GM18502 (cell line): ENCODE measurements around the gene COL20A1.

ENCODE experiments used
- ATAC-seq: cut with Tn5 transposase; IDR thresholded peaks from one replicate; pipeline ENCODE4 v1.9.1; 2021; ENCODE audit warnings: mild to moderate bottlenecking; ENCODE audit not compliant: unreplicated experiment, poor library complexity

The COL20A1 gene

DNA sequence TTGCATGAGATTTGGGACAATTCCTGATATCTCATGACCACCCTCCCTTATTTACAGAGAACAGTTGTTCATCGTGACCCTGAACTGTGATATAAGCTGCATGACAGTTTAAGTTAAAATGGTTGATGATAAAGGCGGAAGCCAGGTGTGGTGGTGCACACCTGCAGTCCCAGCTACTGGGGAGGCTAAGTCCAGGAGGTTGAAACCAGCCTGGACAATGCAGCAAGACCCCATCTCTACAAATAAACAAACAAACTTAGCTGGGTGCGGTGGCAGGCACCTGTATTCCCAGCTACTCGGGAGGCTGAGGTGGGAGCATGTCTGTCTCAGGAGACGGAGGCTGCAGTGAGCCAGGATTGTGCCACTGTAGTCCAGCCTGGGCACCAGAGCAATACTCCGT, 24.1 kb downstream of the COL20A1 start:
- no peak for ATAC-seq

DNA sequence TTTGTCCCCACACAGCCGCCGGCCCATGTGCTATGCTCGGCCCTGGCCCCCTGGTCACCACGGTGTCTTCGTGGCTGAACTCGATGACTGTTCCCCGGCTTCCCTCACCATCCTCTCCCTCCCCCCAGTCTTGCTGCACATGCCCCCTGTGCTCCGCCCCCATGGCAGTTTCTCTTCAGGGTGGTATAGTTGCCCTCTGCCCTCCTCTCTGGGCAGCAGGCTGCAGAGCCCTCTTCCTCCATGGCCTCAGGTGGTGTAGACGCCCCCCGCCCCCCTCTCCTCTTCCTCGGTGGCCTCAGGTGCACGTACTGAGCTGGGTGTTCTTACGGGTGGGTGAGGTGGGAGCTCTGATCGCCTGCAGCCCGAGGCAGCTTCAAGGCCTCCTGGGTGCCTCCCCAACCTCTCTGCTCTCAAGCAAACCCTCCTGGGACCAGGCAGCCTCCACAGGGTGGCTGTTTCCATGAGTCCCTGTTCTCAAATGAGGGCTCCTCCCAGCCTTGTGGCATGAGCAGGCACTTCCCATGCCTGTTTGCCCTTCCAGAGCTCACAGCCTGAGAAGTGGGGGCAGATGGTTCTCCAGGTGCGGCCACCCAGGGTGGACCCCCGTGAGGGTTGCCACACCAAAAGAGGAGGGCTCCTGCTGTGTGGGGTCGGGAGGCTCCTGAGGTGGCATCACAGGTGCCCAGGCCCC, 24.8 kb downstream of the COL20A1 start:
- no peak for ATAC-seq

DNA sequence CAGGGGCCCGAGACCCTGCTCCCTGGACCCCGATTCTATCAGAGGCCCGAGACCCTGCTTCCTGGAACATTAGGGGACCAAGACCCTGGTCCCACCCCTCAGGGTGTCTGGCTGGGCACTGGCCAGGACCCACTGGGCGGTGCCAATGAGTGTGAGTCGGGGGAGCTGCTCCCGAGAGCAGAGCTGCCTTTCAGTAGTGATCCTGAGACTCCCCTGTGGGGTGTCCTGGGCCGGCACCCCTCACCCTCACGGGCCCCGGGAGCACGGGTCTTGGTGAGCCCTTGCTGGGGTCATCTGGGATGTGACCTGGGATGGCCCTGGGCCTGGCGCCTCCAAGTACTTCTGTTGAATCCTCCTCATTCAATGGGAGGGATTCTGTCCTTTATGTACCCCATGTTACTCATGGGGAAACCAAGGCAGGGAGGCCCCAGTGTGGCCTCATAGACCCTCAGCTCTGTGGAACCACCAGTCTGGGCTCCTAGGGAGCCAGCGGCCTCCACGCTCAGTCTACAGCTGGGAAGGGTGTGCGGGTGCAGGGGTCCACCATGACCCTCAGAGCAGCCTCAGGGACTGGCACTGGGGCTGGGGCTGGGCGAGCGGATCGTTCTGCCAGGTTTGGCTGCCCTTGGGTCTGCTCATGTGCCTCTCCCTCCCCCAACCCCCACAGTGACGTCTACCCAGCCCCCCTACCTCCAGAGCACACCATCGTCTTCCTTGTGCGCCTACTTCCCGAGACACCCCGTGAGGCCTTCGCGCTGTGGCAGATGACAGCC, 25.6 kb downstream of the COL20A1 start:
- no peak for ATAC-seq

DNA sequence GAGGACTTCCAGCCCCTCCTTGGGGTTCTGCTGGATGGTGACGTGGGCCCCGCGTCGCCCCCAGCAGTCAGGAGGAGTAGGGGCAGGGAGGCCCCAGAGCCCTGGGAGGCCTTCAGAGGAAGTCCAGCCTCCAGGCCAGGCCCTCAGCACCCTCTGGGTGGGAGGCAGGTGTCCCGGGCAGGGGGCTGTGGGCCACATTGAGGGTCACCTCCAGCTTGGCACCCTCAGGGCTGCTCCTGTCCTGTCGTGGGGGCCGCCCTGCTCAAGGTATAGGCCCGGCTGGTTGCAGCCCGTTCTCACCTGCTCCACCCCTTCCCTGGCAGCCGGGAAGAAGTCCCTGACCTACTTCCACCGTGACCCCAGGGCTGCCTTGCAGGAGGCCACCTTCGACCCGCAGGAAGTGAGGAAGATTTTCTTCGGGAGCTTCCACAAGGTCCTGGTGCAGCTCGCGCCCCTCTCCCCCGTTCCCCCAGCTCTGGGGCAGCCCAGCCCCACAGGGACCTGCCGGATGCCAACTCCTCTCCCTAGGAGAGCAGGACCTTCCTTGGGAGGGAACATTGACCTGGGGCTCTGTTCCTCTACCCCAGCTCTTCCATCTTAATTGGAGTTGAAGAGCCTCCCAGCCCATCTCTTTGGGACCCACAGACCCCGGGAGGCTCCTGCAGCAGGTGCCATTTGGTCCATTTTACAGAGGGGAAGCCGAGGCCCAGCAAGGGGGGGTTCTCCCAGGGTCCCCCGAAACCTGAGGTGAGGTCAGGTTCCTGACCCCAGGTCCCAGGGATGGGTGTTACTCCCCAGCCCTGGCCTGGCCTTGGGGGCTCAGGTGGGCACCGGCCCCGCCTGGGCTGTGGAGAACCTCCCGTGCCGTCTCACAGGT, 26.4 kb downstream of the COL20A1 start:
- ATAC-seq = no peak

DNA sequence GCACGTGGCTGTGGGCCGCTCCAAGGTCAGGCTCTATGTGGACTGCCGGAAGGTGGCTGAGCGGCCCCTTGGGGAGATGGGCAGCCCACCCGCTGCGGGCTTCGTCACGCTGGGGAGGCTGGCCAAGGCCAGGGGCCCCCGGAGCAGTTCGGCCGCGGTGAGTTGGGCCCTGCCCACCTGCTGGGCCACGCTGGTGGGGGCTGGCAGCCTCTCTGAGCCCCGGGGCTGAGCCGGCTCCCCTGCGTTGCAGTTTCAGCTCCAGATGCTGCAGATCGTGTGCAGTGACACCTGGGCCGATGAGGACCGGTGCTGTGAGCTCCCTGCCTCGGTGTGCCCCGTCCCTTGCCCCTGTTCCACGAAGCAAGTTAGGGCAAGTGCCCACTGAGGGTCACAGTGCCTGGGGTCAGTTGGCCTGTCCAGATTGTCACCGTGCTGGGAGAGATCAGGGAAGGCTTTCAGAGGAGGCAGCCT, 27.1 kb downstream of the COL20A1 start:
- no peak for ATAC-seq

DNA sequence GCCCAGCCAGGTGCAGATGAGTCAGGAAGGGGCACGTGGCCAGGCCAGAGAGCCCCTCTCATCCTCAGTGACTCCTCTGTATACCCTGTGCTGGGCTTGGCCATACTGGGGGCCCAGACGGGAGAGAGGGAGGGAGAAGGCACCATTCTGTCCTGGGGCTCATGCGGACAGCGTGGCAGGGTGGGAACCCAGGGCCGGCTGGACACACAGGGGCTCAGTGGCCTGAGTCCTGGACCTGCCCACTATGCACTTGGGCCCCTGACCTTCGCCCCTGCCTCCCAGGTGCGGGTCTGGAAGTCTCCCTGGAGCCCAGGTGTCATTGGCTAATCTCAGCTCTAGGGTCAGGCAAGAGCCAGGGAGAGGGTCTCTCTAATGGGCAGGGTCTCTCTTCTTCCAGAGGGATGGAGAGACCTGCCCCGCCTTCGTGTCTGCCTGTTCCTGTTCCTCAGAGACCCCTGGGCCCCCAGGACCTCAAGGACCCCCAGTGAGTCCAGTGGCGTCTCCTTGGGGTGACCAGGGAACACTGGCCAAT, 27.7 kb downstream of the COL20A1 start:
- no peak for ATAC-seq

DNA sequence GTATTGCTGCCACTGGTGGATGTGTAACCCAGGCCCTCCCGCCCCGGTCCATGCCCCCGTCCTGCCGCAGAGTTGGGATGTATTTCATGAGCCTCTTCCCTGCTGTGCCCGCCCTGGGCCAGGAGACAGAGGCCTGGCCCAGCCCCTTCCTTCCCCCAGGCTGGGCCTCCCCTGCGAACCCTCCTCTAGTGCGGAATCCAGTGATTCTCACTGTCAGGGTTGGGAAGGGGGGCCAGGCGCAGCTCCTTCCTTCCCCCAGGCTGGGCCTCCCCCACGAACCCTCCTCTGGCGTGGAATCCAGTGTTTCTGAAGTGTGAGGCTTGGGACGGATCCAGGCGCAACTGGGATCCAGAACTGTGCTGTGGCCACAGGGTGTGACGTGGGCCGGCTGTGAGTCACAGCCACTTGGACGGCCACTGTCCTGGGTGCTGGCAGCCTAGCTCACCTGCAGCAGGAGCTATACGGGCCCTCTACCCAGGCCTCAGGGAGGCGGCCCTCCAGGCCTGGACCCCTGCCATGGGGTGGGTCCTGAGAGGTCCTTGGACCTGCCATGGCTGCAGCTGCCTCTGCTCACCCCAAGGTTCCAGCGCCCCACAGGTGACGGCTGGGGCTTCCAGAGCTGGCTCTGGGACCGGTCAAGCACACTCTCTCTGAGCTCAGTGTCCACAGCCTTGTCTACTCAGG, 28.3 kb downstream of the COL20A1 start:
- ATAC-seq = no peak

DNA sequence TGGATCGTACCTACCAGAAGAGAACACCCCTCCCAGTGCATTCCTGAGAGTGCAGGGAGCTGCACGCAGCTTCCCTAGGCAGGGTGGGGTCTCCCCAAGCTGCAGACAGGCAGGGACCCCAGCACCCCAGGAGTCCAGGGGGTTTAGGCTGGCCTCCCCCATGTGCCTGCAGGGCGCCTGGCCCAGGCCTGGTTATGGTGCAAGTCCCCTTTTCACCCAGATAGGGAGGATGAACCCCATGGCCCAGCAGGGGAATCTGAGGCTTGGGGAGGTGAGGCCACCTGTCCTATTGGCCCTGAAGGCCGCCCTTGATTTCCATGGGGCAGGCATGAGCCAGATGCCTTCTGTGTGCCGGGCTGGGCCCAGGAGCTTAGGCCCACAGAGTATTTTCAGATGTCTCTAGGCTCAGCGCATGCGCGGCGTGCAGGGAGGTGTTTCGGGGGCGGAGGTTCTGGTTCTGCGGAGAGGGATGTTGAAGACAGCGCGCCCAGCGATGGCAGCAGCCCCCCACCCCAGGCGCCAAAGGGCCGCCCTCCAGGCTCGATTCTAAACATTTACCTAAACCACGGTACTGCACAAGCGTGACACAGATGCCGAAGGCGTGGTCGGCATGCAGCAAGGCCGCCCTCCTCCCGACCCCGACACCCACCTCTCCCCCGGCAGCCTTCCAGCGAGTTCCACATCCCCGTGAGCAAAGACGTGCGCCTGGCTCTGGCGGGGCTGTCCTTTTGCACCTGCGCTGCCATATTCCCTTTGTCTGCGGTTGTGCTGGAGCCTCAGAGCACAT, 29.4 kb downstream of the COL20A1 start:
- no peak for ATAC-seq

DNA sequence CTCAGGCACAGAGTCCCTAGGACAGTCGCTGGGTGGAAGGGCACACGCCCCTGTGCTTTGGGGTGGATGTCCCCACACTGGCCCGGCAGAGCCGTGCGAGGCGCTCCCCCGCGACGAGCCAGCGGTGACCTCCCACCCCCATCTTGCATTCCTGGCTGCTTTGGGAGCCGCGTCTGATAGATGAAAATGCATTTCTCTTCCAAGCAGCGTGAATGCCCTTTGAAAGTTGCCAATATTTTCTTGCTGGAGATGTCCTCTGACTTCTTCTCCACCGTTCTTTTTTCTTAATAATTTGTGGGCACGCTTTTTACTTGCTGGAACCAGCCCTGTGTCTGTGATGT, 29.9 kb downstream of the COL20A1 start:
- ATAC-seq = no peak

DNA sequence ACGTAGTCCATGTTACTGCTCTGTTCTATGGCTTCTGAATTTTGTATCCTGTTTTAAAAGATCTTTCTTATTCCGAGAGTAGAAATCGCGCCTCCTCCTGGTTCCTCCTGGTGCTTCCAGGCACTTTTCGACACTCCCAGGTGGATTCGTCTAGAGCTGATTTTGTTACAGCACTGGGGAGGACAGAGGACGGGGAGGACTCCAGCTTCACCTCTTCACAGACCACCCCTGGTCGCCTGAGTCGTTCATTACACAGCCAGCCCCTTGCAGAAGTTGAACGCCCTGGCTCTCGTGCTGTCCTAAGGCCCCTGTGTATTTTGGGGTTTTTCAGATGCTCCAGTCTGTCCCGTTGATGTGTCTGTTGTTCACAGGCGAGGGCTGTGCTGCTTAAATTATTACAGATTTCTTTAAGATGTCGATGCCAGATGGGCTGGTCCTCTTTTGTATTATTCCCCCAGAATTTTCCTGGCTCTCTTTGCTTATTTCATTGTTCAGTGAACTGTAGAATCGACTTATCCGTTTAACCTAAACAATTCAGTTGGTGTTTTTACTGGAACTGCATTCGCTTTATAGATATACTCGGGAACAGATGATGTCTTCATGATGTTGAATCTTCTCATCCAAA, 30.5 kb downstream of the COL20A1 start:
- ATAC-seq = no peak

DNA sequence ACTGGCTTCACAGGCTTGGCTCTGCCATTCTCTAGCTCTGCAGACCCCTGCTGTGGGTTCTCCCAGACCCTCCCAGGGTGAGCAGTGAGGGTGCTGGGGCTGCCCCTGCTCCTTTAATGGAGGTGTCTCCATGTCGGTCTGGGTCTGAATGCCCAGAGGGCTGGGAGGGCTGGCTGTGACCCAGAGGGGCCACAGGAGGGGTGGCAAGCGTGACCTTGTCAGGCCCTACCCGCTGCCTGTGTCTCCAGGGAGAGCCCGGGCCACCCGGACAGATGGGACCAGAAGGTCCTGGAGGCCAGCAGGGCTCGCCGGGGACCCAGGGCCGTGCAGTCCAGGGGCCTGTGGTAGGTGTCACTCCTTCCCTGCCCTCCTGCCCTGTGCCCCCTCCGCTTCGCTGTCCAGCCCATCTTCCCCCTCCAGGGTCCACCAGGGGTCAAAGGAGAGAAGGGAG, 32.1 kb downstream of the COL20A1 start:
- ATAC-seq = no peak

DNA sequence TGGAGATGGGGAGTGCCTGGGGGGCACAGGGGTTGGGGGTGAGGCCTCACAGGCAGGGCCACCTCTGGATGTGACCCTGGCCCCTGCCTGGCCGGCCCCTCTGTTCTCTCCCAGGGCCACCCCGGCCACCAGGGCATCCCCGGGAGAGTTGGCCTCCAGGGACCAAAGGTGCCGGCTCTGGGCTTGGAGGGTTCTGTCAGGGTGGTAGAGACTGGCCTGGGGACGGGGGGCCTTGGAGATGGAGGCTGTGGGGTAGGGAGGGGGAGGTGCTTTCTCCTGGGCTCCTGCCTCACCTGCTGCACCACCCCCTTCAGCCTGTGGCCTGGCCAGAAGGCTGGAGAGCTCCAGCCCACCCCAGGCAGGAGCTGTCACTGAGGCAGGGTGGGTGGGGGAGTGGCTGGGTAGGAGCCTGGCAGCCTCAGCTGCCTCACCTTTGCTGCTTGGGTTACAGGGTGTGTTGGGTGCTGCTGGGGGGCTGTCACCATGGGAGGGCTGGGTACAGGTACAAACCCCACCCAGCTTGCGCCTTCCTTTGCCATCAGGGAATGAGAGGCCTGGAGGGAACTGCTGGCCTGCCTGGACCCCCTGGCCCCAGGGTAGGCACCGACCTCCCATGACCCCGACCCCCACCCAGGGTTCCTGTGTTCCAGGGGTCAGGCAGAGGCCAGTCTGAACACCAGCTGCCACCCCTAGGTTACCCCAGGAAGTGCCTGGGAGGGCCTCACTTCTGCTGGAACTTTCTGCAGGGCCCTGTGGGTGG, 32.7 kb downstream of the COL20A1 start:
- ATAC-seq = no peak

DNA sequence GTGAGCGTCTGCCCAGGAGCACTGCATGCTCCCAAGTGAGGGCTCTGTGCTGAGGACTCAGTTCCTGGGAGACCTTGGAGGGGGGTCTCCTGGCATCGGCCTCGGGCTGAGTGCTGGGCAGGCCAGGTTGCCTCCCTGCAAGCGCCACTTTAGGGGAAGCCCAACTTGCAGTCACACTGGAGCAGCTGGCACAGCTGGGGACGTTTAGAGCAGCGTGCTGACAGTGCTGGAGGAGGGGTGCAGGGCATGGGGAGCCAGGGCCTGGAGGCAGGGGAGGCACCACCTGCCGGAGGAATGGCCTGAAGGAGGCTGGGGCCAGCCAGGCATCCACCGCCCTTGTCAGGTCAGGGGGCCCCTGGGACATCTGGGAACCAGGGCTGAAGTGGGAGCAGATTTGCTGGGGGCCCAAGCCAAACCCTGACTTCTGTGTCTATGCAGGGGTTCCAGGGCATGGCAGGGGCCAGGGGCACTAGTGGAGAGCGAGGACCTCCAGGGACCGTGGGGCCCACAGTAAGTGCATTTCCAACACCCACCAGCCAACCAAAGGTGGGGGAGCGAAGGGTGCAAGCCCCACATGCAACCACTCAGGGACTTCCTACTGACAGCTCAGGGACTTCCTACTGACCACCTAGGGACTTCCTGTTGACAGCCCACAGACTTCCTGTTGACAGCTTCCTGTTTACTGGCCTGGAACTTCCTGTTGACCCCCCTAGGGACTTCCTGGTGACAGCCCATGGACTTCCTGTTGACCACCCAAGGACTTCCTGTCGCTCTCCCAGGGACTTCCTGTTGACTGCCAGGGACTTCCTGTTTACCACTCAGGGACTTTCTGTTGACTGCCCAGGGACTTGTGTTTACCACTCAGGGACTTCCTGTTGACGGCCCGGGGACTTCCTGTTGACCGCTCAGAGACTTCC, 33.6 kb downstream of the COL20A1 start:
- ATAC-seq = no peak

DNA sequence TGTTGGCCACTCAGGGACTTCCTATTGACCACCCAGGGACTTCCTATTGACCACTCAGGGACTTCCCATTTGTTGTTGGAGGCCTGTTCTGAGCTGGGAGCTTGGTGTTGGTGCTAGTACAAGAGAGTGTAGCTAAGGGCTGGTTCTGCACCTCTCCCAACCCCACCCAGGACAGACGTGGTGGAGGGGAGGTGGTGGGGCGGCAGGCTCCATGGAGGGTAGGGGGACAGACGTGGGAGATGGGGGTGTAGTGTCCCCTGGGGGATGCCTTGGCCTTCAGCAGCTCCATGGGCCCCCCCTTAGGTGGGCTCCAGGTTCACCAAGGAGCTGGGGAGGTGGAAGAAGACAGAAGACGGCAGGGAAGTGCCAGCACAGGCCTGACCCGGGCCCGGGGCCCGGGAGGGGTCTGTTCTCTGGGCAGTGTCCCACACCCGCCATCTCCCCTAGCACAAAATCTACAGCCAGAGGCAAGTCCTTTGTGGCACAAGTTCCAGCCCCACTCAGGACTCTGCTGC, 34.3 kb downstream of the COL20A1 start:
- no peak for ATAC-seq

DNA sequence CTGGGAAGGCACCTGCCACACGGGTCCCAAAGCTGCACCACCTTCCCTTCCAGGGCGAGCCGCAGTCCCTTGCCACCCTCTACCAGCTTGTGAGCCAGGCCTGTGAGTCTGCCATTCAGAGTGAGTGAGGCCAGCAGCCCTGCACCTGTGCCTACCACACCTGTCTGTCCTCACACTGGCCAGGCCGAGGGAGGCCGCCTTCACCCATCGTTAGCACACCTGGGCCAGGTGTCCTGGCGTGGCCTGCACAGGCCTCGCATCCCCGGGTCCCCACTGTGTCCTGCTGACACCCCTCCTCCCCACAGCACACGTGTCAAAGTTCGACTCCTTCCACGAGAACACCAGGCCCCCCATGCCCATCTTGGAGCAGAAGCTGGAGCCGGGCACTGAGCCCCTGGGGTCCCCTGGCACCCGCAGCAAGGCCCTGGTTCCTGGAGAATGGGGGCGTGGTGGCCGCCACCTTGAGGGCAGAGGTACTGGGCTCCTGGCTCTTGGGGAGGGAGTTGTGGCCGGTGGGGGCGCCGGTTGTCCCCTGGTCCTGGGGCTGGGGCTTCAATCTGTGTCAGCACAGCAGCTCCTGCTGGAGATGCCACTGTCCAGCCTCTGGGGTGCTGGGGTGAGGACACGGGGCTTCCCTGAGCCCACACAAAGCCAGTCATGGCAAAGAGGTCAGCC, 35.2 kb downstream of the COL20A1 start:
- ATAC-seq = no peak

DNA sequence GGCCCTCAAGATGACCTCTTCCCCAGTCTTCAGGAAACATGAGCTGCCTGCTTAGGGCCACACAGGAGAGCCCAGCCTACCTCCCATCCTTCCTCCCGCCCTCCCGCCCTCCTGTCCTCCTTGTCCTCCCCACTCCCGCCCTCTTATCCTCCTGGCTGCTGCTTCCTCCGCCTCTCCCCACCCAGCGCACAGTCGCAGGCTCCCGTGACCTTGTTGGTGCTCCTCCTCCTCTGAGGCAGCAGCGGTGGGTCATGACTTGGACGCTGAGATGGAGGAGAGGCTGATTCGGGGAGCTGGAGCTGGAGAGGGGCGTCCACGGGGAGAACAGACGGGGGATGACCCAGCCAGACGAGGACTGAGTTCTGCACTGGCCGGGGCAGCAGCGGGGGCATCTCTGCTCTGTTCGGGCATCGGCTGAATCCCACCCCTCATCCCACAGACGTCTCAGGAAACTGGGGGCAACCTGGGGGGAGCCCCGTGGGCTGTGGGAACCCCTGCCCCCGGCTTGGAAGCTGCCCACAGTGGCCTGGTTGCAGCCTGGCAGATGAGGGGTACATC, 35.8 kb downstream of the COL20A1 start:
- no peak for ATAC-seq
